SW 1271 (cell line): ENCODE measurements around the gene NHERF2.
A peak's percentile ranks its signal among the peaks of the same experiment; 100 is the strongest.

ENCODE experiments used
- DNase-seq, 2 experiments: peaks; one replicate each; lab custom pipeline; 2025; lab: John Stamatoyannopoulos, UW

NHERF2 gene

GRCh38 chr16:1991135-1991551 lies 35.6 kb upstream of the NHERF2 start:
- no peak for DNase-seq

GRCh38 chr16:1991588-1991947 lies 35.1 kb upstream of the NHERF2 start:
- no peak for DNase-seq

GRCh38 chr16:1991948-1992703 lies 34.6 kb upstream of the NHERF2 start:
- peak in 1 of 2 experiments; percentile 8 for DNase-seq

GRCh38 chr16:1992704-1993317 lies 33.9 kb upstream of the NHERF2 start:
- no peak for DNase-seq

GRCh38 chr16:1993731-1994131 lies 33.0 kb upstream of the NHERF2 start:
- no peak for DNase-seq

GRCh38 chr16:1997494-1998359 lies 29.0 kb upstream of the NHERF2 start:
- no peak for DNase-seq

GRCh38 chr16:1998360-1998835 lies 28.3 kb upstream of the NHERF2 start:
- no peak for DNase-seq

GRCh38 chr16:1998852-1999801 lies 27.6 kb upstream of the NHERF2 start:
- DNase-seq, result no peak

- no peak for DNase-seq
Measured at GRCh38 chr16:1999866-2000514, 26.7 kb upstream of the NHERF2 start.

GRCh38 chr16:2001035-2001434 lies 25.7 kb upstream of the NHERF2 start:
- no peak for DNase-seq

- no peak for DNase-seq
Measured at GRCh38 chr16:2001456-2002355, 25.0 kb upstream of the NHERF2 start.

- DNase-seq, result no peak
Measured at GRCh38 chr16:2002406-2003230, 24.1 kb upstream of the NHERF2 start.

GRCh38 chr16:2003231-2003826 lies 23.4 kb upstream of the NHERF2 start:
- DNase-seq, result no peak

- peak in 1 of 2 experiments; percentile 63 for DNase-seq
Measured at GRCh38 chr16:2003827-2004641, 22.7 kb upstream of the NHERF2 start.

GRCh38 chr16:2004795-2005517 lies 21.7 kb upstream of the NHERF2 start:
- no peak for DNase-seq

GRCh38 chr16:2005646-2006045 lies 21.1 kb upstream of the NHERF2 start:
- DNase-seq, result no peak

- no peak for DNase-seq
Measured at GRCh38 chr16:2006317-2006716, 20.4 kb upstream of the NHERF2 start.
